GM18519 (cell line): ENCODE measurements around the gene MAMDC2.
"Not testable (repeated sequence)": the region's sequence is repeated elsewhere in the genome, so short reads cannot be mapped to it uniquely, and the experiment has no call there.

Source experiments
- ATAC-seq: cut with Tn5 transposase; IDR thresholded peaks from one replicate; pipeline ENCODE4 v1.9.1; 2021; ENCODE audit warnings: mild to moderate bottlenecking, moderate library complexity; ENCODE audit not compliant: unreplicated experiment, low FRiP score

MAMDC2 gene

DNA sequence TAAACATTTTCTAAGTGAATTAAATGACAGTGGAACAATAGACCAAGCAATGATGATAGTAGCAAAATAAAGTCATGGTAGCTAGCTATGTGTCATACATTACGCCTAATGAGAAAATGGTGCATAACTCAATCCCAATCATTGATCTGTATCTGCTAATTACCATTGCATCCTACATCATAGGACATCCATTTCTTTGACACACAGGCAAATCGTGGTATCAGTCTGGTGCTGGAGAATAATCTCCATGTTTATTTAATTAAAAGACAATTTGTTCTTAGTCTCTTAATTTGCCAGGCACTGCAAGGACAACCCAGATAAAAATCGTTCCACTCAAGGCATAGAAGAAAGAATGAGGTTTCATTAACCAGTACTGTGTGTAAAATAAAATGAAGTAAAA is 125.6 kb downstream of the MAMDC2 start:
- ATAC-seq: no peak

DNA sequence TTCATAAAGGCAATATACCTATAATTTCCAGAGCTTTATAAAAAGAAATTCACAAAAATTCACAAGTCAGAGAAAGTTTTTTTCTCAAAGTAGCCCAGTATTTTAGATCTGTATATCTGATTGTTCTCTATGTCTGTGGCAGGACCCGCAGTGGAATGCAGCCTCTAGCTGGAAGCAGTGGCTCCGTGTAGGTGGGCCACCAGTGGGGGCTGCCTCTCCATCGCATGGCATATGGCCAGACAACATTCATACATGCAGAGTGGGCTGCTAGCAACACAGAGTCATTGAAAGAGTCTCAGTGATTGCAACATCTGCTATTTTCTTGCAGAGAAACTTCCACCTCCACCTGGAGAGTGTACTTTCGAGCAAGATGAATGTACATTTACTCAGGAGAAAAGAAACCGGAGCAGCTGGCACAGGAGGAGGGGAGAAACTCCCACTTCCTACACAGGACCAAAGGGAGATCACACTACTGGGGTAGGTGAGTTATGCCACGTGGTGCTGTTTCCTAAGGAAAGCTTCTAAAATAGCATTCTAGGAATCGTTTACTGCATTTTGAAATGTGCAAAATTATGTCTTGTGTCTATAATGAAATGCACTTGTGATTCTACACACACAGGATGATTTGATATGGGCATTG is 126.6 kb downstream of the MAMDC2 start:
- no peak for ATAC-seq

DNA sequence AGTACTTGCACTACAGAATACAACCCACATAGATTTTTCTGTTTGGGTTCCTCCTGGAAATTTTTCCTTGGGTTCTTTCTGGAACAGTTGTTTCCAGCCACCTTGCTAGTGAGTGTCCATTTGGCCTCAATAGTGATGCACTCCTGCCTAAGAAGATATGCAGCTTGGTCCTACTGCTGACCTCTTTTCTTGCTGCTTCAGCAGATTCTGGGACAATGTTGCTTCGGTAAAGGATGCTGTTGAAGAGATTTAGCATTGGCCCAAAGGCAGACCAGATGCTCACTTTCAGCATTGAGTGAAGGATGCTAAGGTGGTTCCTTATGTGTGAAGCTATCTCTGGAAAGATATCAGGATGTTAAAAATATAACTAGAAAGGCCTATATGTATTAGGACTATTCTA is 128.9 kb downstream of the MAMDC2 start:
- no peak for ATAC-seq

DNA sequence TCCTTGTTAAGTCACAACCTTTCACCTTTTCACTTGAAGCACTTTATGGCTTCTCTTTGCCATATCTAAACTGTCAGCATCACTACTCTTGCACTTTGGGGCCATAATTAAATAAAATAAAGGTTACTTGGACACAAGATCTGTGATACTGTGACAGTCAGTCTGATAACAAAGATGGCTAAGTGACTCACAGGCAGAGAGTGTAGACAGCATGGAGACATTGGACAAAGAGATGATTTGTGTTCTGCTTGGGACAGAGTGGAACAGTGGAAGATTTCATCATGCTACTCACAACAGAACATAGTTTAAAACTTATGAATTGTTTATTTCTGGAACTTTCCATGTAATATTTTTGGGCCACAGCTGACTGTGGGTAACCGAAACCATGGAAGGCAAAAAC is 133.5 kb downstream of the MAMDC2 start:
- ATAC-seq: no peak

DNA sequence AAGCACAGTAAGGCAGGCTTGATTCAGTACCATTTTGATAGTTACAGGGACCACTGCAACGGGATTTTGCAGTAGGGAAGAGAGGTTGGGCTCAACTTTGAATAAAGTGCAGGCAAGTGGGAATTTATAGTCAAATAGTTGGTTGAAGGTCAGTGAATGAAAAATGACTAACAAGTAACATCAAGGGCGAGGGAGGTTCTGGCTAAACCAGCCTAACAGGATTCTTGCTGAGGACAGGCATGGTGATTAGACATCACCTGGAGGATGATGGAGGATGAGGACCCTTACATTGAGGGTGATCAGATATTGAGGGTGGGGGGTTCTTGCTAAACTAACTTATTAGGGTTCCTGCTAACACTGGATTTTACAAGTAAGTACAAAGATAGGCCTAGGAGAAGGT is 149.1 kb downstream of the MAMDC2 start:
- ATAC-seq: no peak

DNA sequence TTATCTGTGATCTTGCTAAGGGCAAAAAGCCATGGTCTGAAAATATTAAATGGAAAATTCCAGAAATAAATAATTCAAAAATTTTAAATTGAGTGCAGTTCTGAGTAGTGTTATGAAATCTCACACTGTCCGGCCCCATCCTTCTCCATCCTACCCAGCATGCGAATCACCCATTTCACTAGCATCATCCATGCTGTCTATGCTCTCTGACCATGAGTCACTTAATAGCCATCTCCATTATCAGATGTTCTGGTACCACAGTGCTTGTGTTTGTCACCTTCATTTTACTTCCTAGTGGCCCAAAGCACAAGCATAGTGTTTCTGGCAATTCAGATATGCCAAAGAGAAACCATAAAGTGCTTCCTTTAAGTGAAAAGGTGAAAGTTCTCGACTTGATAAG is 151.8 kb downstream of the MAMDC2 start:
- no peak for ATAC-seq

DNA sequence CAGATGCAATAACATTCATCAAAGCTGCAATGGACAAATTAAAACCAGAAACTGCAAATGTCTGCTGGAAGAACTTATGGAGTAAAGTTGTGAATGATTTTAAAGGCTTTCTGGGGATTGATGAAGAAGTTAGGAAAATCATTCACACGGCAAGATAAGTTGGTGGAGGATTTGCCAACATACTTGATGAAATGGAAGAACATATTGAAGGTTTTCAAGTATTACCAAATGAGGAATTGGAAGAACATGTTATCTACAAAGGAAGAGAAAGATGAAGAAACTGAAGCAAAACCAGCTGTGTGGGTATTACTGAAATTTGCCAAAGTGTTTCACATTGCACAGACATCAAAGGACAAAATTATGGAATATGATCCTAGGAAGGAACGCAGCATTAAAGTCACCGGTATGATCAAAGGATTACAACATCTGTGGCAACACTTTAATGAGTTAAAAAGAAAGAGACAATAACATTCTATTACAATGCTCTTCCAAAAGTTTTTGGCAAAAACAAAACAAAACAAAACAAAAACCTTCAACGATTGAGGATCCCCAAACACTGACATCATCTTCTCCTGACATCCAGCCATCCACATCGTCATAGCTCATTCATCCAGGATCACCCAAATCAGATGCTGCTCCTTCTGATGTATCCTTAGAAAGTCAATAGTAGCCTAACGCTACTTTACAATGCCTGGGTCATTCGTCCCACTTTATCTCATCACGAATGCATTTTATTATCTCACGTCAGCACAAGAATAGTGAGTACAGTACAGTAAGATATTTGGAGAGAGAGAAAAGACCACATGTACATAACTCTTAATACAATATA is 153.8 kb downstream of the MAMDC2 start:
- no peak for ATAC-seq

DNA sequence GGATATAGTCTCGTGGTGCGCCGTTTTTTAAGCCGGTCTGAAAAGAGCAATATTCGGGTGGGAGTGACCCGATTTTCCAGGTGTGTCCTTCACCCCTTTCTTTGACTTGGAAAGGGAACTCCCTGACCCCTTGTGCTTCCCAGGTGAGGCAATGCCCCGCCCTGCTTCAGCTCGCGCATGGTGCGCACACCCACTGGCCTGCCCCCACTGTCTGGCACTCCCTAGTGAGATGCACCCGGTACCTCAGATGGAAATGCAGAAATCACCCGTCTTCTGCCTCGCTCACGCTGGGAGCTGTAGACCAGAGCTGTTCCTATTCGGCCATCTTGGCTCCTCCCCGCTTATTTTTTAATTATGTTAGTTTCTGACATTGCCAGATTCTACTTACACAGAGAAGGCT is 161.1 kb downstream of the MAMDC2 start:
- not testable (repeated sequence) for ATAC-seq

DNA sequence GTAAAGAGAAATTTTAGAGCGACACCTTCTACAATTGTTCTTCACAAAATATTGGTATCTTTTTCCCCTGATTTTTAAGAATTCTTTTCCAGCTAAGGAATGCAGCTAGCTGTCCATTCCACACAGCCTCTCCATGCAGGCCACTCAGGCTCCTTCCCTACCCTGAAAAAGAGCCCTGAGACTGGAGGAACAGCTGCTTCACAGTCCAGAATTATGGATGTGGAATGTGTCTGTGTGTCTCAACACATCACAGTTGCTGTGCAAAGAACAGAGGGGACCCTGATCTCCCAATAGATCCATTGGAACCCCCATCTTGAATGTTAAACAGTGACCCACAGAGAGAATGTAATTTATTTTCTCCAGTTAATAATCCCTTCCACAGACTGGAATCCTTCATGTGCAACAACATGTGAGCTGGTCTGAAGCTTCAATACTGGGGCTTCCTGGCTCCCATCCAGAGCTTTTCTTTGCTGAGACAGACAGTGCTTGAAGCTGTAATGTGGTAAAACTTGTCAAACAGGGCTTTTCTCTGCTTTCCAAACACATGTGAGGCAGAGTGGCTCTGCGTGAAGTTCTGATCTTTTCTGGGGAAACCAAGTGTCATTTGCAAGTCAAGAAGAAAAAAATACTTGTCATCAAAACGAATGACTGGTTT is 161.8 kb downstream of the MAMDC2 start:
- no peak for ATAC-seq

DNA sequence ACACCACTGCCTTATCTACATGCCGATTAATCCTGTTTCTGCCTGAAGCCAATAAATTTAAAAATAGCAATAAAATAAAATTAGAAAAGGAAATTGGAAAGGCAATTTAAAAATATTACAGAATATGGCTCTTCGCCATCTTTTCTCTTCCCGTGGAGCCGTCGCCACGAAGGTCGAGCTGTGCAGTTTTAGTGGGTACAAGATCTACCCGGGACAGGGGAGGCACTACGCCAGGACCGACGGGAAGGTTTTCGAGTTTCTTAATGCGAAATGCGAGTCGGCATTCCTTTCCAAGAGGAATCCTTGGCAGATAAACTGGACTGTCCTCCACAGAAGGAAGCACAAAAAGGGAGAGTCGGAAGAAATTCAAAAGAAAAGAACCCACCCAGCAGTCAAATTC is 173.4 kb downstream of the MAMDC2 start:
- no peak for ATAC-seq

DNA sequence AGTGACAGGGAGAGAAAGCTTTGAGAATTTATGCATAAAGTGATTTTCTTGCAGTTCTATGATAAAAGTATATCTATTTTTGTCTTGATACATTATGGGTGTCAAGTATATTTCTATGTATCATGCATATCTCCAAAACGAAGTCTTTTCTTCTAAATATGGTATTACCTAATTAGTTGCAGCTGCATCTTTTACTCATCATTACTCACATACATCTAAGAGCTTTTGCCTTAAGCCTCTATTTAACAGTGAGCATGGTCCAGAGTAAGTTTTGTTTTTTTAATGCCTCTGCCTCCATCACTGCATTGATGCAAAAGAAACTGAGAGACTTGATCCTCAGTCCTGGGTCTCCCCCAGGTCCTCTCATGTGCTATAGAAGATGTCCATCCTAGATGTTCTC is 175.1 kb downstream of the MAMDC2 start:
- ATAC-seq: no peak

DNA sequence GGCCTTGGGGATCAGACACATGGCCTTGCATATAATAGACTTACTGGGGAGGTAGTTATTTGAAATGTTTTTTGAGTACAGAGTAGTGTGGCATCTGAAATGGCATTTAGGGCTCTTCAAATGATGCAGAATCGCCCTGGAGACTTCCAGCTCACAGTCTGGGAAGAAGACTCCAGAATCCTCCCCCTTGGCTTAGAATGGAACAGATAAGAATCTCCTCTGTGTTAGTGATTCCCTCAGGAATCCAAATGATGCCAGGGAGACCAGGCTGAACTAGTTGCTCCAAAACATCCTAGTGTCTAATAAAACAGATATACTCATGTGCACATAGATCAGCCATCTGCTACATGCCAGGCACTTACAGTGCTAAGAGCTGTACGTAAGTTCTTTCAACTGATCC is 176.6 kb downstream of the MAMDC2 start:
- no peak for ATAC-seq

DNA sequence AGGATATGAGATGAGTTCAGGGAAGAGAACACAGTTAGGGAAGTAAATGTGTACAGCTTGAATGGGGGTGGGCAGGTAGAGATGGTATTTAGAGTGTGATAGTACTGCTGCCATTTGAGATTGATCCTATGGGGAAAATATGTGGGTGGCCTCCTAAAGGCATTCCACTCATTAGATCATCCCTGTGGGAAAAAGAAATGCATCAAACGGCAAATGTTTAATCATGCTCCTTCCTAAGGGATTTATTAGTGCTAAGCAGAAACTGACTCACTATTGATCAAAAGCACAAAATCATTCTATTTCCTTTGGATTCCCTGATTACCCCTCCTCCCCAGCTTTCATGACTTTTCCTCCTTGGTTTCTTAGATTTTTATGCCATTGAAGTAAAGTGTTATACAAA is 178.7 kb downstream of the MAMDC2 start:
- ATAC-seq: no peak

DNA sequence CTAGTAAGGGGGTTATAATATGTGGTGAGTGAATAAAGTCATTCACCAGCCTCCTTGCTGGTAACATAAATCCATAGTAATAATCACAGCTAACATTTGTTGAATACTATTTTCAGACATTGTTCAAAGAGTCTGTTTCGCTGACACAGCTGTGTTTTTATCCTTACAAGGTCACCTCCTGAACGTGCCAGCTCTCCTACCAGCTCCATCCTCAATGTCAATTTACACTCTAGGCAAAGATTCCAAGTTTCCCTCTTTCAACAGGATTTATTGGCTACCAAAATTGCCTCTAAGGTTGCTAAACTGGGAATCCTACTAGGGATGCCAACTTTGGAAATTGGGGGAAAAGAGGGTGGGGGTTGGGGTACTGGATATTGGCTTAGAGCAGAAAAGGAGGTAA is 184.5 kb downstream of the MAMDC2 start:
- no peak for ATAC-seq

DNA sequence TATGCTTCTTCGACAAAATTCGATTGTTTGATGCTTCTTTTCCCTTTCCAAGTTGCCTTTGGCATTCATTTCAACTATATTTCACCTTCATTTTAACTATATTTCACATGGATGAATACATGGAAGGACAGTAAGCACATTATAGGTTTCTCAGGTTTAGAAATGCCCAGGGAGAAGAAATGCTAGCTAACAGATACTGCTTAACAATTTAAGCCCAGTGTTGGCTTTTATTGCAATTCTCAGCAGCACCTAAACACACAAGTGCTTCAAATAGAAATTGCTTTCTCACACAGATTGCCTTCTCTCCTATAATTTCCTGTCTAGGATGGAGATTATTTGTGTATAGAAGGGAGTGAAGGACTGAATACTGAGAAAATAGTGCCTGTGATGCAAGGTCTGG is 185.0 kb downstream of the MAMDC2 start:
- no peak for ATAC-seq

DNA sequence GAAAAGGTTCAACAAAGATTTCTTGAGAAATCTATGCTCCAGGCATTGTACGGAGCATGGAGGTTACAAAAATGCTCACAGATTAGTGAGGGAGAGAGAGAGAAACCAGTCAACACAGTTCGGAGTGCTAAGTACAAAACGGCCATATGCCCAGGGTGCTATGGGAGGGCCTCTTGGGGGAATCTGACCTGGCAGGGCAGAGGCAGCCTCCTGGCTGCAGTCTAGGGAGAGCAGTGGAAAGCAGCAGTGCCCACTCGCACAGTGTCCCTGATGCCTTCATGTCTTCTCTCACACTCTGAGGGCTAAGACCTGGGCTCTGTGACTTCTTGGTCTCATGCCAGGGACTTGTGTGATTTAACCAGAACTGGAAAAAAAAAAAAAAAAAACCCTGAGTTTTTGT is 185.4 kb downstream of the MAMDC2 start:
- no peak for ATAC-seq

DNA sequence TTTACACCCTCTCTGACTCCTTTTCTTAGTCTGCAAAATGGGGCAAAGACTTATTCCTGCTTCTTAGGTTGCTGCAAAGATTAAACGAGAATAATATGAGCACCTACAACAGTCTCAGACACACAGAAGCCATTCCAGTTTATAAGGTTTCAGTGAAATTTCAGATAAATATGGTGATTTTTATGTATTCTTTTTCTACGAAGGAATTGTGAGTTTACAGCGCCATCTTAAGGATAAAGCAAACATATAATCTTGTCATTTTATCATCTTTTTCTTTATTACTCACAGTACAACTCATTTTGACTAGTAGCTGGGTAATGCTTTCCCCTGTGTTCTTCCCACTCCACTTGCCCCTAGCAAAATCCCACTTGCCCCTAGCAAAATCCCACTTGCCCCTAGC is 185.9 kb downstream of the MAMDC2 start:
- ATAC-seq: no peak

DNA sequence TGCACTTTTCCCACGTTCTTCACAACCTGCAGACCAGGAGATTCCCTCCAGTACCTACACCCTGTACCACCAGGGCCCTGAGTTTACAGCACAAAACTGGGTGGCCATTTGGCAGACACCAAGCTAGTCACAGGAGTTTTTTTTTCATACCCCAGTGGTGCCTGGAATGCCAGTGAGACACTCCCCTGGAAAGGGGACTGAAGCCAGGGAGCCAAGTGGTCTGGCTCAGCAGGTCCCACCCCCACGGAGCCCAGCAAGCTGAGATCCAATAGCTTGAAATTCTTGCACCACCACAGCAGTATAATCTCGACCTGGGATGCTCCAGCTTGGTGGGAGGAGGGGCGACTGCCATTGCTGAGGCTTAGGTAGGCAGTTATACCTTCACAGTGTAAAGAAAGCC is 188.8 kb downstream of the MAMDC2 start:
- no peak for ATAC-seq

DNA sequence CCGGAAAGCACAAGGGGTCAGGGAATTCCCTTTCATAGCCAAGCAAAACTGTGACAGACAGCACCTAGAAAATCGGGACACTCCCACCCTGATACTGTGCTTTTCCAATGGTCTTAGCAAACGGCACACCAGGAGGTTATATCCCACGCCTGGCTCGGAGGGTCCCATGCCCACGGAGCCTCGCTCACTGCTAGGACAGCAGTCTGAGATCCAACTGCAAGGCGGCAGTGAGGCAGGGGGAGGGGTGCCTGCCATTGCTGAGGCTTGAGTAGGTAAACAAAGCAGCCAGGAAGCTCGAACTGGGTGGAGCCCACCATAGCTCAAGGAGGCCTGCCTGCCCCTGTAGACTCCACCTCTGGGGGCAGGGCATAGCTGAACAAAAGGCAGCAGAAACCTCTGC is 190.6 kb downstream of the MAMDC2 start:
- ATAC-seq: not testable (repeated sequence)

DNA sequence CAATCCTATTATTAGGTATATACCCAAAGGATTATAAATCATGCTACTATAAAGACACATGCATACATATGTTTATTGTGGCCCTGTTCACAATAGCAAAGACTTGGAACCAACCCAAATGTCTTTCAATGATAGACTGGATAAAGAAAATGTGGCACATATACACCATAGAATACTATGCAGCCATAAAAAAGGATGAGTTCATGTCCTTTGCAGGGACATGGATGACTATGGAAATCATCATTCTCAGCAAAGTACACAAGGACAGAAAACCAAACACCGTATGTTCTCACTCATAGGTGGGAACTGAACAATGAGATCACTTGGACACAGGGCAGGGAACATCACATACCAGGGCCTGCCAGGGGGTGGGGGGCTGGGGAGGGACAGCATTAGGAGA is 202.3 kb downstream of the MAMDC2 start:
- ATAC-seq: not testable (repeated sequence)

DNA sequence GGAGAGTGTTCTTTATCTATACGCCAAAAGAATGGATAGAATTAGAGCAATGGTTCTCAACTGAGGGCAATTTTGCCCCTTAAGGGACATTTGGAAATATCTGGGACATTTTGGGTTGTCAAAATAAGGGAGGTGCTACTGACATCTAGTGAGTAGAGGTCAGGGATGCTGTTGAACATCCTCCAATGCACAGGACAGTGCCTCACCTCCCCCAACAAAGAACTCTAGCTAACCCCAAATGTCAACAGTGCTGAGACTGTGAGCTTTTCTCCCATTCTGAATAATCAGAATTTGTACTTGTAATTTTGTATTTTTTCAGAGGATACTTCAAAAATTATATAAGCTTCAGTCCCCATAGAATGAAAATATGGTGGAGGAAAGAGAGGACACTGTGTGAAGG is 206.6 kb downstream of the MAMDC2 start:
- no peak for ATAC-seq

DNA sequence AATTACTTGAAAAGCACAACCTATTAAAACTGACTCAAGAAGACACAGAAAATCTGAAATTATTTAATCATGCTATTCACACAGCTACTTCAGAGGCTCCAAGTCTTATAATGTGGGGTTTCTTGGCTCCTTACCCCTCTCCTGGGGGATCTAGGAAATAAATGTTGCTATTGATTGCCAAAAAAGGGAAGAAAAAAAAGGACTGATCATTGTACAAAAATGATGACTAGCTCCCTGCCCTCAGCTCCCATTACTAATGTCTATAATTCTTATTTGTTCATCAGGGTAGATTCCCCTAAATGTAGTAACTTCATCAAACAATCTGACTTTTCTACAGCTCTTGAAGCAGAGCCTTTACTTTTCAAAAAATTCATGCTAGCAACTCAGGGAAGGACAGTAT is 211.8 kb downstream of the MAMDC2 start:
- no peak for ATAC-seq
